HG03060 (cell line): Measurements from ENCODE around the gene CA5A.

Experiments used
- ATAC-seq: cut with Tn5 transposase; IDR thresholded peaks from one replicate; pipeline ENCODE4 v1.9.1; 2021; ENCODE audit warnings: low read depth, moderate number of reproducible peaks; ENCODE audit not compliant: unreplicated experiment

CA5A gene

DNA sequence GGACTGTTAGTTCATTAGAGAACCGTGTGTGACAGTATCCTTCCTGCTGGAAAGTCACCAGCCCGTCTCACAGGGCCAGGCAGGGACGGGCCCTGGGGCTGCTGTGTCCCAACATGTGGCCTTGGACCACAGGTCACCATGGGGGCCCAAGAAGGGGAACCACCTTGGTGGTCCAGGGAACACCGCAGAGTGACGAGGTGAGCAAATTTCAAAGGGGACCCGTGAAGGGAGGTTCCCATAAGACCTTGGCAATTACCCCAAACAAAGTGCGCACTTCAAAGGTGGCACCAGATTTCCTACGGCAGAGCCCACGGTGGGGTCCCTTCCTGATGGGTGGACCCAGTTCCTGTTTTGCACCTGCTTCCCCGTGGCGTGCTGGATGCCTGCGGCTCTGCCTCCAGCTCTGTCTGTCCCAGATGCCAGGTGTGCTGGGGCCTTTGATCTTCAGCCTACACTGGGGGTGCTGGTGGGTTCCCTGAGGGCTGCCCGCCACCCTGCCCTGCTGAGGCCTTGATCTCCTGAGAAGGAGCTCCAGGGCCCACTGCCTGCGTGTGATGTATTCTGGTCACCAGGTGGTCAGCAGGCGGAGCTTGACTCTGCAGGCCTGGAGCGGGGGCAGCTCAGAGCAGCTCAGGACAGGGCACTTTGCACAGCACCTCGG is 94.0 kb downstream of the CA5A start:
- ATAC-seq, result no peak

DNA sequence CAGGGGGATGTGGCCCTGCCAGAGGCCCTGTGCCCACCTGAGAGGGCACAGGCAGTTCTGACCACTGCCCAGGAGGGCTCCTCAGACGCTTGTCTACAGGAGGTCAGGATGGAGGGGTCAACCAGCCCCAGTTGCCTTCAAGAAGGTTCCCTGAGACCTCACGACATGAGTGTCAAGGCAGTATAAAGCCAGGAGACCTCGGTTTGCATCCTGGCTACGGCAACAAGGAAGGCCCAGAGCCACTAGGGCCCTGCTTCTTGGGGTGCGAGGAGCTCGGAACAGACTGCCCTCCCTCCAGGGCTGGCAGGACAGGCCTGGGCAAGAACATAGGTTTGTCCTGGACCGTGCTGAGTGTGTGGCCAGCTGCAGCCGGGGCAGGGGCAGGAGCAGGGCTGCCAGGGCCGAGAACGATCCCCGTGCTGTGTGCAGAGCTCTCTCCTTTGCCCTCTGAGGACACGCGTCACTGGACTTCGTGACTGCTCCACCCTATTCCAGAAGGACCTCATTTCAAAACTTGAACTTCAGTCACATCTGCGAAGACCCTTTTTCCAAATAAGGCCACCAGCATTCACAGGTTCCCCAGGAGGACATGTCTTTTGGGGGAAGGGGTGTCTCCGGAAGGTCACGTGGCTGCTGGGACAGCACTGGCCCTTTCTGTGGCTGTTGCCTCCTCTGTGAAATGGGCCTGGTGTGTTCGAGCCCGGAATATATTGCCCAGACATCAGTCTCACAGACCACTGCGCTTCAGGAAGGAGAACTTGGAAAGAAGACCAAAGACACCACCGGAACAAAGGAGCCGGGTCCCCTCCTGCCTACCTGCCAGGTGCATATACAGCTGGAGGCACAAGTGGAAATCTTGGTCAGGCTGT is 94.8 kb downstream of the CA5A start:
- no peak for ATAC-seq

DNA sequence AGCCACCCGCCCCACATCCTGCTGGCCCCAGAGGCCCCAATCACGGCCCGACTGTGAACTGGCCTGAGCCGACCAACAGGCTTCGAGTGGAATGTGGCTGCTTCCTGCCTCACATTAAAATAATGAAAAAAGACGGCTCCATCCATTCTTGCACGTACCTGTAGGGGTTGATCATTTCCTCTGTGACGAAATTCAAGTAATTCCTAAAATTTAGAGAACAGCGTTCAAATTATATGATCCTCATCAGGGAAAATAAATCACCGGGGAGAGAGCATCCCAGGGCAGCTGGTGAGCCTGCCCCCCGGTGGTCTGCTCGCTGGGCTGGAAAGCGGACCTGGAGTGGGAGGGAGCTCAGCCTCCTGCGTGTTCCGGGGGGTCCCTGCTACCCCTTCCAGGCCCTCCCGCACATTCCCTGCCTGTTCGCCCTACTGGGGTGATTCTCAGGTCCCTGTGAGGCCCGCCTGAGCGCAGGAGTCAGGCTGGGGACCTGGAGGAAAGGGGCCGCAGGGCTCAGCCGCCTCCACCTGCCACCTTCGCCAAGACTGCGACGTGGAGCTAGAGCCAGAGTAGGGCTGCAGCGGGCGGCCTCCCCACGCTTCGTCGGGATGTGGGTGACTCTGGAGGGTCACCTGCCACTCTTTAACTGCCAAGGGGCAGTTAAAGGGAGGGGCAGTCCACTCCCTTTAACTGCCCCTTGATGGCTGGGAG is 95.9 kb downstream of the CA5A start:
- no peak for ATAC-seq

DNA sequence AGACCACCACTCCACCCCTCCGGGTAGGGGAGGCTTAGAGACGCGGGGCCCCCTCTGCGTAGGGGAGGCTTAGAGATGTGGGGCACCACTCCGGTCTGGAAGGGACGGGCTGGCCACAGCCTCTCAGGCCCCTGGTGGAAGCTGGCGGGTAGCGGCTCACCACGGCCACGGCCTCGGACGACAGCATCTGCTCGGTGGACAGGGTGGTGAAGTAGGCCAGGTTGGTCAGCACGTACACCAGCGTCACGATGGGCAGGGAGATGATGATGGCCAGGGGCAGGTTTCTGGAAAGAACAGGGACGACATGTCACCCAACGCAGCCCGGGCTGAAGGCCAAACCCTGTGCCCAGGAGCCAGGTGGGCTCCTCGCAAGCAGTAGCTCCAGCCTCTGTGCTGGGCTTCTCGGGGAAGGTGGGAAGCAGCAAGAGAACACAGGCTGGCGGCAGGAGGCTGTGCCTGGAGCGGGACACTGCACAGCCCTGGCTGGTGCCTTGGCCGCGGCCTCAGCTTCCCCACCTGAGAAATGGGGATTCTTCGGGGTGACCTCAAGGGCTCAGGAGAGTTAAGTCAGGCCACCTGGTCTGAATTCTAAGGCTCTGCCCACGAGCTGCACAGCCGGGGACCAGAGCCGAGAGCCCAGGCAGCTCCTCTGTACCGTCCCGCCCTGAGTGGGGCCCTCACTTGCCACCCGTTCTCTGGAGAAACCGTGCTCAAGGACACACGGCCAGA is 96.6 kb downstream of the CA5A start:
- no peak for ATAC-seq

DNA sequence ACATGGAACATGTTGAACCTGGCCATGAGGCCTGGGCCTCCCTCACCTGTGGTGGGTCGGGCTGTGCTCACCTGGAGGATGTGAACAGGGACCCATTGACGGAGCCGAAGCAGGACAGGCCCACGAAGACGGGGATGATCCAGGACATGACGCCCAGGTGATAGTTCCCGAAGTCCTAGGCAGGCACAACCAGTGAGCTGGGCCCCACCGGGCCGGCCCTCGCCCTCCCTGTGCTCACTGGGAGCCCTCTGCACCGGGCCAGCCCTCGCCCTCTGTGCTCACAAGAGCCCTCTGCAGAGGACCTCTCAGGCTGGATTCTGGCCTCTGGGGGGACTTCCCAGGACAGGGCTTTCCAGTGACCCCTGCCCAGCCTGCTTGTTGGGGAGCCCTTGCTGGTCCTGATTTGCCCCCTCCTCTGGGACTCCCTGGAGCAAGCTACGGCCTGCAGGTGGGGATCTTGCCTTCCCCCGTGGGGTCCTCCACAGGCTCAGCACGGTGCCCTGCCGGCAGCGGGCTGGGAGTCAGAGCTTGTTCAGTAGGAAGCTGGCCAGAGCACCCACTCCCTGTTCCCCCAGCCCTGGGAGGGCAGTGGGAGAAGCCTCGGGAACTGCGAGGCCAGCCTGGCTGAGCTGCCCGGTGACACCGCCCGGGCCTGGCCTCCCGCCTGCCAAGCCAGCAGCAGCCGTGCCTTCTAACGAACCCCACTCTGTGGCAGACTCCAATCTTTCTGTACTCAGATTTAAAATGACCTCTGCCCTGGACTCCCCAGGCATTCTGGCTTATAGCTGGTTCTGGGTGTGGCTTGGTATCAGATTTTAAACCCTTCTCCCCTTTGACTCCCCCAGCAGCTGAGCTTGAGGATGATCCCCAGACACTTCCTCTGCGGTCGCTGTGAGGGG is 97.4 kb downstream of the CA5A start:
- ATAC-seq, result no peak
